SKM-1 treated with dmso at 0.1 percent for 144 hours (cell line): ENCODE measurements around the gene ITM2C.

Experiments
- DNase-seq: peaks from one replicate; lab custom pipeline; 2025; ENCODE audit not compliant: unreplicated experiment; lab: John Stamatoyannopoulos, UW

The ITM2C gene

DNA sequence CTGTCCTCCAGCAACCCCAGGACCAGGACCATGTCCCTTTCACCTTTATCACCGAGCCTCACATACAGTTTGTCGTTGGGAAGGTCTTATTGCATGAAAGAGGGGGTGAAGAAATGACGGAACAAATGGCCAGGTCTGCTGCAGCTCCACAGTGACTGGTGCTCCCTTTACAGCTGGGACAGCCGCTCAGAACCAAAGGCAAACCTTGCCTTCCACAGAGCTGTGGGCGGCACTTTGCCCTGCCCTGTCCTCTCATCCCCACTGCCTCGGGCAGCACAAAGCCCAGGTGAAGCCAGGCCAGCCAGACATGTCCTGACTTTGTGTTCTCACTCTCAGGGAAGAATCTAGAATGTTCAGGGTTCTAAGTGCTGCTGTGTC is 59.3 kb downstream of the ITM2C start:
- DNase-seq: no peak

DNA sequence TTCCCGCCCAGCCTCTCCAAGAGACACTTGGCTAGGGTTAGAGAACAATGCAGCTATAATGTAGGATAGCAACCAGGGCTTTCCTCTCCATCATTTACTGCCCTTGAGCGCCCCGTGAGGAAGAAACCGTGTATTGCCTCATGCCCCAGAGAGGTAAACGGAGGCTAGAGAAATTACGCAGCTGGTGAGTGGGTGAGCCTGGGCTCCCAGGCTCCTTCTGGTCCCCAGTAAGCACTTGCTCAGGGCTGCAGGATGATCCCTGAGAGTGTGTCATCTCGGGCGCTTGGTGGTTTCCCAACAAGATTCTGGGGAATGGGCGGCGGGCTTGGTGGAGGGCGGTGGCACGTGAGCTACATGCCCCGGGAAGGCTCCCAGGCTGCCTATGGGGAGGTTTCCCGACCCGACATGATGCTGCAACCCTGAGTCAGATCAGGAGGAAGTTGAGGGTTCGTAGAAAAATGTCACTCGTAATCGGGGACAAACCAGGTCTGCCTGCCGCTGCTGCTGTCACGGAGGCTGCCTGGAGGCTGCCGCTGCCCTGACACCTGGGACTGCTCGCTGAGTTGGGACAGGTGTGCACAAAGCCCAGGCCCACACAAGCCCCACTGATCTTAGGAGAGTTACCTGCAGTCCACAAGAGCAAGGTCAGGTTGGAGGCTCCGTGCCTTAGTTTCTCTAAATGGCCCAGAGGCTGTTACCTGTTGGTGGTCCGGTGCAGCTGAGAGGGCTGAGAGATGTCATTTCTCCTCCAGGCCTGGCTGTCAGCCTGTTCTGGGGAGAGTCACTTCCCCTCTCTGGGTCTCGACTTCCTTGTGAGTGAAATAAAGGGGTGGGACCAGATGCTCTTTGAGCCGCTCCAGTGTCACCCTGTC is 60.0 kb downstream of the ITM2C start, which contains the start of gene GPR55:
GPR55 (minus strand) TSS at position 773 of the 872 bp plus-strand sequence. CDS start 14,280 bp downstream, outside the sequence.
- peak; percentile 61 for DNase-seq

DNA sequence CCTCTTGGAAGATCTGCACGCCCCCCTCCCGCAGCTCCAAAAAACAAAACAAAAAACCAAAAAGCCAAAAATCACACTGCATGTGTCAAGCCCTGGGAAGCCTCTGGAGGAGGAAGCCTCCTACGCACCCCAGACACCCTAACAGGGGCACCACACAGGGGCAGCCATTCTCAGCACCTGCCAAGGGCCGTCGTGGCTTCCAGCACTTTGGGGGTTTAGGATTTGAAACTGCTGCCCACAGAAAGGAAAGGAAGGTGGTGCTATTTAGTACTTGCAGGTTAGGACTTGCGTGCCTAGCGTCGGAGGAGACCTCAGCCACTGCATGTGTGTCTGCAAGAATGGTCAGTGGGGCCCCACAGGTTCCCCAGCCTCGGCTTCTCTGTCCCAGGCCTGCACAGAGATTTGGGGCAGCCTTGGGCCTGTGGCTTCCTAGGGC is 60.7 kb downstream of the ITM2C start:
- no peak for DNase-seq

DNA sequence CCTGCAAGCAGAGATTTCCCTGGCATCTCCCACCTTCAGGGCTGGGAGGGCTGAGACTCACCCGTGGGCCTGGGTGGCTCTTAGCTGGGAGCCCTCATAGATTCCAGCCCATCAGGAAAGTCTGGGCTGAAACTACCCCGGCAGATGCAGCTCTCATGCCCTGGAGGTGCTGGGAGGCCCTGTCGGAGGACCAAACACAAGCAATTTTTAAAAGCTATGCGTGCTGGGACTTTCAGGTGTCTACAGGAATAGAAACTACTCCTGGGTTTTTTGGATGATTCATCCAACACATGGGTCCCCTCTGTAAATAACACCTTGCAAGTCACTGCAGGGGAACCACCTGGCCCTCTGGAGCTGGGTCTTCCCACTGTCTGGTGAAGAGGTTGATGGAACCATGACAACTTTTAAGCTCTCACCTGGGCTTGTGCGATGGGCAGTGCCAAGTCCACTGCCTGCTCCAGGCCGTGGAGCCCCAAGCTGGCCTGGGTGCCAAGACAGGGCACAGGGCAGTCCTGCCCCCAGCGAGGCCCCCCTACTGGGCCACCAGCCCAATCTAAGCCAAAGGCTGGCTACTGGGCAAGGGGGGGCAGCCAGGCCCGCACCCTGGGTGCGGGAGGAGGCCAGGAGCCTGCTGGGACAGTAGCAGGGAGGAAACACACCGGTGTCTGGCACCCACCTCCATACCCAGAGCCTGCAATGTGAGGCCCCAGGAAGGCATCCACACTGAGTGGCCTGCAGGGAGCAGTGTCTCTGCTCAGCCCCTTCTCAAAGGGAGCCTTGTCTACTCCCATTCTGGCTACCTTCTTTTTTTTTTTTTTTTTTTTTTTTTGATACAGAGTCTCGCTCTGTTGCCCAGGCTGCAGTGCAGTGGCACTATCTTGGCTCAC is 61.4 kb downstream of the ITM2C start:
- no peak for DNase-seq

DNA sequence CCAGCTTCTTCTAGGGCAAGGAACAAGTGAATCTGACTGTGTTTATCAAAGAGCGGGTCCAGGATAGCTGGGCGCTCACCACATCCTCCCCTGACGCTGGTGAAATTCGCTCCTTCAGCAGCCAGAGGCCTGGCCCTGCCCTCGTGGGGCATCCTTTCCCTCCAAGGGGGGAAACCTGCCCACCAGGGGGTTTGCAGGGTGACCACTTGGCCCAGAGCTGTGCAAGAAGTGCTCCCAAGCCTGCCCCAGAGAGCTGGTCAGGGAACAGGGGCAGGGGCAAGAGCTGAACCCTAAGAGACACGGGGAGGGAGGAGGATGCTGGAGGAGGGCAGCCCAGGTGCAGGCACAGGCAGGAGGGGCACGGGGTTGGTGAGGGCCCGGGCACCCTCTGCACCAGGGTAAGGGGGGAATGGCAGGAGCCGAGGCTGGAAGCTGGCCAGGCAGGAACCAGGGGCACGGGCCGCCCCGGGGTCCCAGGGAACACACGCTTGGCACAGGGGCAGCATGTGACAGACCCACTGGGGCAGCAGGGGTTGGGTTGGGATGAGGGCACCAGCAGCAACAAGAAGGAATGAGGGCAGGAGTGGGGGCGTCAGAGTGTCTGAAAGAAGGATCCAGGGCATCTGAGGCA is 63.1 kb downstream of the ITM2C start:
- DNase-seq: no peak
